IMR-90 (cell line): Measurements from ENCODE around the gene CDH13. TPM values are rescaled to one million over a fixed set of nuclear protein-coding genes. Genes with fewer than 3 reads are reported as not detected.
A peak's percentile ranks its signal among the peaks of the same experiment; 100 is the strongest.

ENCODE experiments used
- ATAC-seq: fragments of 200-7000 bp; cut with Tn5 transposase; 2 replicates; pipeline ENCODE4 v1.9.1; 2020; ENCODE audit warnings: low read depth, mild to moderate bottlenecking, moderate library complexity
- BruUV-seq: library from RNA; stranded (reverse); fragments of 400-500 nt; replicated peaks from 2 replicates; lab custom pipeline; 2021; lab: Mats Ljungman, UMichigan
- CTCF ChIA-PET: fragments of 300-600 bp; formaldehyde crosslinking; extraction: SDS; loops from one replicate; lab custom pipeline; 2021; ENCODE audit warnings: antibody characterized with exemption; lab: Yijun Ruan, JAX
- POLR2A ChIA-PET: fragments of 300-600 bp; sonication (Branson Sonifier 250); formaldehyde crosslinking; loops from one replicate; lab custom pipeline; 2022; ENCODE audit warnings: antibody characterized with exemption; ENCODE audit not compliant: unreplicated experiment; lab: Charles Lee
- DNase-seq: peaks from one replicate; pipeline ENCODE4 v3.0.0; 2013
- H2AFZ ChIP-seq: replicated peaks from 2 replicates; pipeline ENCODE3; 2013; ENCODE audit warnings: low read length, mild to moderate bottlenecking; ENCODE audit not compliant: poor library complexity
- H2AK5ac ChIP-seq: 2 replicates; pipeline ENCODE4 v1.6.1; 2013; ENCODE audit warnings: low read depth, low read length, inconsistent platforms
- H2AK9ac ChIP-seq: replicated peaks from 2 replicates; pipeline ENCODE3; 2013; ENCODE audit warnings: mild to moderate bottlenecking, low read depth, low read length, moderate library complexity; ENCODE audit not compliant: poor library complexity
- H2BK120ac ChIP-seq: 2 replicates; pipeline ENCODE4 v1.6.1; 2013; ENCODE audit warnings: low read depth, low read length, inconsistent platforms
- H2BK15ac ChIP-seq: 3 replicates; pipeline ENCODE4 v1.6.1; 2013; ENCODE audit warnings: low read depth, low read length, inconsistent platforms
- H2BK20ac ChIP-seq: 2 replicates; pipeline ENCODE4 v1.6.1; 2013; ENCODE audit warnings: low read depth, mild to moderate bottlenecking, inconsistent platforms, low read length, moderate library complexity
- H2BK5ac ChIP-seq: 2 replicates; pipeline ENCODE4 v1.6.1; 2013; ENCODE audit warnings: mild to moderate bottlenecking, low read depth, low read length, inconsistent platforms; ENCODE audit not compliant: poor library complexity, severe bottlenecking
- H3K14ac ChIP-seq: replicated peaks from 2 replicates; pipeline ENCODE4 v1.6.1; 2013; ENCODE audit warnings: low read depth, low read length, inconsistent platforms
- H3K18ac ChIP-seq: 2 replicates; pipeline ENCODE4 v1.6.1; 2013; ENCODE audit warnings: low read depth, low read length, control low read depth
- H3K23ac ChIP-seq: 2 replicates; pipeline ENCODE4 v1.6.1; 2013; ENCODE audit warnings: low read depth, low read length, inconsistent platforms
- H3K27ac ChIP-seq: 2 replicates; pipeline ENCODE4 v1.5.1; 2013; ENCODE audit warnings: mild to moderate bottlenecking, control low read depth, low read length; ENCODE audit not compliant: insufficient read depth
- H3K27me3 ChIP-seq: 2 replicates; pipeline ENCODE4 v1.6.1; 2013; ENCODE audit warnings: low read length; ENCODE audit not compliant: control insufficient read depth, insufficient read depth
- H3K36me3 ChIP-seq: 2 replicates; pipeline ENCODE4 v1.6.1; 2013; ENCODE audit warnings: low read length, mixed read lengths; ENCODE audit not compliant: control insufficient read depth, insufficient read depth
- H3K4ac ChIP-seq: 2 replicates; pipeline ENCODE4 v1.6.1; 2013; ENCODE audit warnings: low read depth, low read length, inconsistent platforms
- H3K4me1 ChIP-seq: 2 replicates; pipeline ENCODE4 v1.6.1; 2013; ENCODE audit warnings: low read length, mixed read lengths; ENCODE audit not compliant: control insufficient read depth, insufficient read depth
- H3K4me2 ChIP-seq: 2 replicates; pipeline ENCODE4 v1.6.1; 2013; ENCODE audit warnings: low read depth, mild to moderate bottlenecking, control low read depth, low read length, moderate library complexity
- H3K4me3 ChIP-seq: 2 replicates; pipeline ENCODE4 v1.5.1; 2013; ENCODE audit warnings: low read depth, mild to moderate bottlenecking, control low read depth, low read length, moderate library complexity; ENCODE audit not compliant: insufficient read depth
- H3K56ac ChIP-seq: 2 replicates; pipeline ENCODE4 v1.6.1; 2013; ENCODE audit warnings: low read length, inconsistent platforms; ENCODE audit not compliant: insufficient read depth; ENCODE audit errors: extremely low read depth
- H3K79me1 ChIP-seq, 2 experiments: 2 replicates each; pipeline ENCODE4 v1.6.1; 2013; ENCODE audit warnings: low read length in 2 of 2, inconsistent platforms in 1 of 2, low read depth in 1 of 2
- H3K9ac ChIP-seq: 2 replicates; pipeline ENCODE4 v1.6.1; 2013; ENCODE audit warnings: low read depth, low read length, control low read depth
- H3K9me1 ChIP-seq: 2 replicates; pipeline ENCODE4 v1.6.1; 2013; ENCODE audit warnings: low read length, inconsistent platforms; ENCODE audit not compliant: insufficient read depth
- H3K9me3 ChIP-seq: 2 replicates; pipeline ENCODE4 v1.6.1; 2013; ENCODE audit warnings: low read length; ENCODE audit not compliant: control insufficient read depth, insufficient read depth
- H4K20me1 ChIP-seq: 2 replicates; pipeline ENCODE4 v1.6.1; 2013; ENCODE audit warnings: low read length, inconsistent platforms; ENCODE audit not compliant: insufficient read depth
- H4K5ac ChIP-seq: 2 replicates; pipeline ENCODE4 v1.6.1; 2013; ENCODE audit warnings: mild to moderate bottlenecking, low read depth, low read length, control low read depth
- H4K8ac ChIP-seq, 2 experiments: 2 replicates each; pipeline ENCODE4 v1.6.1; 2013; ENCODE audit warnings: low read depth in 2 of 2, low read length in 2 of 2, control low read depth in 1 of 2, inconsistent platforms in 1 of 2
- H4K91ac ChIP-seq: 2 replicates; pipeline ENCODE4 v1.6.1; 2013; ENCODE audit warnings: low read depth, low read length, inconsistent platforms; ENCODE audit not compliant: insufficient read depth
- BHLHE40 ChIP-seq: fragments of 150-350 bp; IDR thresholded peaks from 2 replicates; pipeline ENCODE4 v1.6.1; 2016; ENCODE audit warnings: mild to moderate bottlenecking, low read depth, low read length
- CTCF ChIP-seq: conservative IDR thresholded peaks from 2 replicates; pipeline ENCODE4 v1.5.1; 2012; ENCODE audit warnings: mild to moderate bottlenecking, low read depth, low read length, improper control_type of control experiment
- RAD21 ChIP-seq: IDR thresholded peaks from 2 replicates; pipeline ENCODE4 v1.6.1; 2012; ENCODE audit warnings: low read length, improper control_type of control experiment
- RCOR1 ChIP-seq: IDR thresholded peaks from 2 replicates; pipeline ENCODE4 v1.6.1; 2012; ENCODE audit warnings: mild to moderate bottlenecking, low read length, improper control_type of control experiment; ENCODE audit not compliant: insufficient replicate concordance
- SMC3 ChIP-seq: fragments of 150-350 bp; IDR thresholded peaks from 2 replicates; pipeline ENCODE4 v1.6.1; 2016; ENCODE audit warnings: low read depth, mild to moderate bottlenecking, antibody characterized with exemption, low read length, moderate library complexity
- WGBS, 2 experiments: methylation state at CpG; one replicate each; pipeline versions ENCODE4 v1.1.5 to v1.1.7; 2013; ENCODE audit warnings: missing lambda C conversion rate in 2 of 2; ENCODE audit not compliant: insufficient read length in 1 of 2; ENCODE audit errors: extremely low coverage in 2 of 2; 5-methylcytosine and 5-hydroxymethylcytosine counted together
- dilution Hi-C: fragments of 300-500 bp; cut with HindIII; formaldehyde crosslinking; loops from one replicate; pipeline ENCODE4 v1.14.3; 2018; ENCODE audit warnings: low sequenced_read_pairs; ENCODE audit not compliant: unreplicated experiment
- in situ Hi-C: fragments of 300-500 bp; cut with MboI; formaldehyde crosslinking; loops from 3 replicates; pipeline ENCODE4 v1.14.3; 2019; ENCODE audit warnings: low sequenced_read_pairs, inconsistent platforms, mixed read lengths
- intact Hi-C: fragments of 100-400 bp; cut with micrococcal nuclease; formaldehyde crosslinking; loops from 2 replicates; pipeline ENCODE4 v1.10.0; 2022
- polyA plus RNA-seq, 3 experiments: library from polyadenylated mRNA; depleted of rRNA; stranded (reverse); fragments of >200 nt; gene quantifications; 2 replicates each; pipeline ENCODE4 v1.2.3, GENCODE V29; 2012; ENCODE audit warnings: low replicate concordance in 1 of 3
- total RNA-seq: library from RNA; depleted of rRNA; stranded (reverse); fragments of >200 nt; gene quantifications from 2 replicates; pipeline ENCODE4 v1.2.3, GENCODE V29; 2012

CDH13 gene
- total and polyA plus RNA-seq, 2 of the 4 experiments (the other 2 are of a cell fraction) = 61.6 to 74.7 TPM

GRCh38 chr16:83068686-83069085, 441.9 kb downstream of the CDH13 start:
- ChIA-PET CTCF (interaction anchor here (0.9 kb wide), 1 partner anchor 429 kb away, joined by 3 read pairs; no protein-coding TSS in a partner anchor), POLR2A (no interaction called here)
- H4K20me1 ChIP-seq = no peaks in the 10 kb centered on the region
- no peak overlapping the region for H4K8ac ChIP-seq
- no peak overlapping the region for H3K23ac ChIP-seq
- no peak overlapping the region for H3K9ac ChIP-seq
- H3K4me3 ChIP-seq = no peak overlapping the region
- no peak overlapping the region for H3K4me2 ChIP-seq
- no peak for TF ChIP-seq RCOR1
- TF ChIP-seq CTCF = peak; percentile 54
- TF ChIP-seq RAD21 = peak; percentile 56
- peak; percentile 28; the same call in 1 of the 2 replicates for TF ChIP-seq SMC3
- TF ChIP-seq BHLHE40 = no peak
- no peak overlapping the region for H2BK20ac ChIP-seq
- H3K56ac ChIP-seq = no peak overlapping the region
- H2BK15ac ChIP-seq = no peak overlapping the region
- H3K4me1 ChIP-seq = peaks cover 2% of the 10 kb centered on the region; the same call in 1 of the 2 replicates
- no peak overlapping the region for H2AK5ac ChIP-seq
- no peaks in the 10 kb centered on the region for H3K27me3 ChIP-seq
- no peak overlapping the region for H2AFZ ChIP-seq
- H3K27ac ChIP-seq = no peak overlapping the region
- no peak overlapping the region for H4K91ac ChIP-seq
- no peaks in the 10 kb centered on the region for H3K9me3 ChIP-seq
- intact Hi-C loops (loop anchor here (1.0 to 5.0 kb wide), 6 partner anchors 320 to 806 kb away; no protein-coding TSS in a partner anchor), dilution Hi-C loops (no loop called here), in situ Hi-C loops (no loop called here)
- H3K4ac ChIP-seq = no peak overlapping the region
- BruUV-seq = no TSS peak
- no peak overlapping the region for H4K5ac ChIP-seq
- 0 out of 2 replicates have a peak, but pooled peaks cover 3% of the 10 kb centered on the region for H3K9me1 ChIP-seq
- no peak overlapping the region for H2BK120ac ChIP-seq
- no peak overlapping the region for H2BK5ac ChIP-seq
- WGBS, 2 experiments = 83% methylated on average over 1 of the region's 1 CpG; no CpG with 5 or more reads in 1 of the 2 experiments
- DNase-seq = peak; percentile 46
- peak; percentile 40; the same call in 1 of the 2 replicates for ATAC-seq
- H3K14ac ChIP-seq = no peak overlapping the region
- H2AK9ac ChIP-seq = no peak overlapping the region
- H3K79me1 ChIP-seq = peaks cover 0 to 3% of the 10 kb centered on the region in 2 experiments; a peak in 1 of 4 replicates
- H3K36me3 ChIP-seq = no peaks in the 10 kb centered on the region
- no peak overlapping the region for H3K18ac ChIP-seq
